ENCODE measurements around the gene ADCYAP1R1.

DNA sequence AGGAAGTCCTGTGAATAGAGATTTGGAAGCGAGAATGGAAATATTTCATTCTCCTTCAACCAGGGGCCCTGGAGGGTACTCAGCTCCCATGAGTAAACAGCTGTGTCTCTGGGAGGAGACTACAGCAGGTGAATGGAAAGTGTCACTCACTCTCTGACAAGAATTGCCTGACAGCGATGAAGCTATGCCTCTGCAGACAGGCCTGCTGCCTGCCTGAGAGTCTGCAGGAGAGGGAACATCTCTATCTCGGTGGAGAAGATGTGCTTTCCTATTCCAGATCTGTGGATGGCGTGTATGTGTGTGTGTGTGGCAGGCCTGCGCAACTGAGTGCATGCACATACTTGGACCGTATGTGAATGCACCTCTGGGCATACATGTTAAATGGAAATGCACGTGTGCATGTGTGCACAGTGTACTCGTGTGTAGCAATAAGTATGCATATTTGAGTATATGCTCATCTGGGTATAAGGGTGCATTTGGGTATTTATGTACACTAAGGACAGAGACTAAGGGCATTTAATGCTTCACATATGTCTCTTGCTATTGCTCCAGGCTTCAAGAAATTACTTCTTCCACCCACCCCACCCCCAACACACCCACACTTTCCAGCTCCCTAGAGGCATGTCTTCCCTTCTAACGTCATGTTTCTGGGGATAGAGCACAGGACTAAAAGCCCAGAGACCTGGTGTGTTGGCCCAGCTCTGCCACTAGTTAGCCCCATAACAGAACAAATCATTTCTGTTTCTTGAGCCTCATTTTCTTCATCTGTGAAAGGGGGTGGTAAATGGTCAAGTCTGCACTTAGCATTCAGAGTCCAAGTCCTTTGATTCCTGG is 4.6 kb upstream of the ADCYAP1R1 start:
- TF ChIP-seq, protein P1, sequence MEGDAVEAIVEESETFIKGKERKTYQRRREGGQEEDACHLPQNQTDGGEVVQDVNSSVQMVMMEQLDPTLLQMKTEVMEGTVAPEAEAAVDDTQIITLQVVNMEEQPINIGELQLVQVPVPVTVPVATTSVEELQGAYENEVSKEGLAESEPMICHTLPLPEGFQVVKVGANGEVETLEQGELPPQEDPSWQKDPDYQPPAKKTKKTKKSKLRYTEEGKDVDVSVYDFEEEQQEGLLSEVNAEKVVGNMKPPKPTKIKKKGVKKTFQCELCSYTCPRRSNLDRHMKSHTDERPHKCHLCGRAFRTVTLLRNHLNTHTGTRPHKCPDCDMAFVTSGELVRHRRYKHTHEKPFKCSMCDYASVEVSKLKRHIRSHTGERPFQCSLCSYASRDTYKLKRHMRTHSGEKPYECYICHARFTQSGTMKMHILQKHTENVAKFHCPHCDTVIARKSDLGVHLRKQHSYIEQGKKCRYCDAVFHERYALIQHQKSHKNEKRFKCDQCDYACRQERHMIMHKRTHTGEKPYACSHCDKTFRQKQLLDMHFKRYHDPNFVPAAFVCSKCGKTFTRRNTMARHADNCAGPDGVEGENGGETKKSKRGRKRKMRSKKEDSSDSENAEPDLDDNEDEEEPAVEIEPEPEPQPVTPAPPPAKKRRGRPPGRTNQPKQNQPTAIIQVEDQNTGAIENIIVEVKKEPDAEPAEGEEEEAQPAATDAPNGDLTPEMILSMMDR (IDR thresholded peaks at IDR 0.05): no peak
- no peak for TF ChIP-seq POLR2A (IDR thresholded peaks at IDR 0.05)
